OCI-LY3 (cell line): ENCODE results near the gene DUSP16.

Experiments used
- EZH2phosphoT487 ChIP-seq: fragments of 200-600 bp; shearing (Covaris generic); IDR thresholded peaks from 2 replicates; pipeline ENCODE4 v1.6.1; 2018; ENCODE audit warnings: antibody characterized with exemption, mixed run types, low read depth
- TF ChIP-seq, protein P1 (sequence below): fragments of 200-600, 300-600 bp; sonication (generic); IDR thresholded peaks from 2 replicates; pipeline ENCODE4 v1.5.1; 2014; ENCODE audit warnings: antibody characterized with exemption, low read length, low read depth

DNA sequence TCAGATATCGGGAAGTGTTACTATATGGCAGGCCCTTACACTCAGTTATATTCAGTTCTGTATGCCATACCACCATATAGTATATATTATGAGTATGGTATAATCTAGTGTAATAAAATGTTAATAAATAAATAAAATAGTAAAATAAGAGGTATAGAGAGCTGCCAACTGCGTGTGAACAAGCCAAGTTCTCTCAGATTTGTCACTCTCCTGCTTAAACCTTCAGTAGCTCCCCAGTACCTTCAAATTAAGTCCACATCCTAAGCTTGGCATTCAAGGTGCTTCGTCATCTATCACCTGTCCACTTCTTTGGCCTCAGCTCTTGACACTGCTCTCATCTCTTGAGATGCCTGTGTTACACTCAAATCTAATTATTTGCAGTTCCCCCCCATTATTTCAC is 36.2 kb upstream of the DUSP16 start:
- TF ChIP-seq, protein P1, sequence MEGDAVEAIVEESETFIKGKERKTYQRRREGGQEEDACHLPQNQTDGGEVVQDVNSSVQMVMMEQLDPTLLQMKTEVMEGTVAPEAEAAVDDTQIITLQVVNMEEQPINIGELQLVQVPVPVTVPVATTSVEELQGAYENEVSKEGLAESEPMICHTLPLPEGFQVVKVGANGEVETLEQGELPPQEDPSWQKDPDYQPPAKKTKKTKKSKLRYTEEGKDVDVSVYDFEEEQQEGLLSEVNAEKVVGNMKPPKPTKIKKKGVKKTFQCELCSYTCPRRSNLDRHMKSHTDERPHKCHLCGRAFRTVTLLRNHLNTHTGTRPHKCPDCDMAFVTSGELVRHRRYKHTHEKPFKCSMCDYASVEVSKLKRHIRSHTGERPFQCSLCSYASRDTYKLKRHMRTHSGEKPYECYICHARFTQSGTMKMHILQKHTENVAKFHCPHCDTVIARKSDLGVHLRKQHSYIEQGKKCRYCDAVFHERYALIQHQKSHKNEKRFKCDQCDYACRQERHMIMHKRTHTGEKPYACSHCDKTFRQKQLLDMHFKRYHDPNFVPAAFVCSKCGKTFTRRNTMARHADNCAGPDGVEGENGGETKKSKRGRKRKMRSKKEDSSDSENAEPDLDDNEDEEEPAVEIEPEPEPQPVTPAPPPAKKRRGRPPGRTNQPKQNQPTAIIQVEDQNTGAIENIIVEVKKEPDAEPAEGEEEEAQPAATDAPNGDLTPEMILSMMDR = no peak
- TF ChIP-seq EZH2phosphoT487 = no peak
